ENCODE data around the gene POU2F3.

- no peak for TF ChIP-seq POLR2A (IDR thresholded peaks at IDR 0.05)
- TF ChIP-seq, protein P1, sequence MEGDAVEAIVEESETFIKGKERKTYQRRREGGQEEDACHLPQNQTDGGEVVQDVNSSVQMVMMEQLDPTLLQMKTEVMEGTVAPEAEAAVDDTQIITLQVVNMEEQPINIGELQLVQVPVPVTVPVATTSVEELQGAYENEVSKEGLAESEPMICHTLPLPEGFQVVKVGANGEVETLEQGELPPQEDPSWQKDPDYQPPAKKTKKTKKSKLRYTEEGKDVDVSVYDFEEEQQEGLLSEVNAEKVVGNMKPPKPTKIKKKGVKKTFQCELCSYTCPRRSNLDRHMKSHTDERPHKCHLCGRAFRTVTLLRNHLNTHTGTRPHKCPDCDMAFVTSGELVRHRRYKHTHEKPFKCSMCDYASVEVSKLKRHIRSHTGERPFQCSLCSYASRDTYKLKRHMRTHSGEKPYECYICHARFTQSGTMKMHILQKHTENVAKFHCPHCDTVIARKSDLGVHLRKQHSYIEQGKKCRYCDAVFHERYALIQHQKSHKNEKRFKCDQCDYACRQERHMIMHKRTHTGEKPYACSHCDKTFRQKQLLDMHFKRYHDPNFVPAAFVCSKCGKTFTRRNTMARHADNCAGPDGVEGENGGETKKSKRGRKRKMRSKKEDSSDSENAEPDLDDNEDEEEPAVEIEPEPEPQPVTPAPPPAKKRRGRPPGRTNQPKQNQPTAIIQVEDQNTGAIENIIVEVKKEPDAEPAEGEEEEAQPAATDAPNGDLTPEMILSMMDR (IDR thresholded peaks at IDR 0.05), result no peak
These were observed 102.7 kb downstream of the POU2F3 start for GRCh38 chr11:120342678-120343077.

Measured in esophagus squamous epithelium (tissue), 4 donors.